ENCODE measurements around the gene SDK1. TPM values are rescaled to one million over a fixed set of nuclear protein-coding genes. Genes with fewer than 3 reads are reported as not detected.
A peak's percentile ranks its signal among the peaks of the same experiment; 100 is the strongest.

The SDK1 gene
- total RNA-seq, 1 donor from 2014 or later, result 16.7 TPM

- Histone ChIP-seq H3K9me3 (no peaks in the 10 kb centered on the region), H3K4me1 (peaks cover 16% of the 10 kb centered on the region), H3K4me3 (no peak overlapping the region), H3K36me3 (no peaks in the 10 kb centered on the region), H3K27me3 (no peaks in the 10 kb centered on the region), H3K27ac (peak overlapping the region; percentile 72)
- TF ChIP-seq, protein P1, sequence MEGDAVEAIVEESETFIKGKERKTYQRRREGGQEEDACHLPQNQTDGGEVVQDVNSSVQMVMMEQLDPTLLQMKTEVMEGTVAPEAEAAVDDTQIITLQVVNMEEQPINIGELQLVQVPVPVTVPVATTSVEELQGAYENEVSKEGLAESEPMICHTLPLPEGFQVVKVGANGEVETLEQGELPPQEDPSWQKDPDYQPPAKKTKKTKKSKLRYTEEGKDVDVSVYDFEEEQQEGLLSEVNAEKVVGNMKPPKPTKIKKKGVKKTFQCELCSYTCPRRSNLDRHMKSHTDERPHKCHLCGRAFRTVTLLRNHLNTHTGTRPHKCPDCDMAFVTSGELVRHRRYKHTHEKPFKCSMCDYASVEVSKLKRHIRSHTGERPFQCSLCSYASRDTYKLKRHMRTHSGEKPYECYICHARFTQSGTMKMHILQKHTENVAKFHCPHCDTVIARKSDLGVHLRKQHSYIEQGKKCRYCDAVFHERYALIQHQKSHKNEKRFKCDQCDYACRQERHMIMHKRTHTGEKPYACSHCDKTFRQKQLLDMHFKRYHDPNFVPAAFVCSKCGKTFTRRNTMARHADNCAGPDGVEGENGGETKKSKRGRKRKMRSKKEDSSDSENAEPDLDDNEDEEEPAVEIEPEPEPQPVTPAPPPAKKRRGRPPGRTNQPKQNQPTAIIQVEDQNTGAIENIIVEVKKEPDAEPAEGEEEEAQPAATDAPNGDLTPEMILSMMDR (IDR thresholded peaks at IDR 0.05), result no peak
- TF ChIP-seq POLR2A (IDR thresholded peaks at IDR 0.05), result no peak
- TF ChIP-seq POLR2AphosphoS5 (IDR thresholded peaks at IDR 0.05; ENCODE audit: insufficient read depth in 1 of 2, low read depth in 1 of 2), result no peak
- intact Hi-C loops (cut with DNase I), result no loop called here
- no peak for DNase-seq (ENCODE audit: extremely low spot score in 2 of 2)
These were observed 559.9 kb downstream of the SDK1 start for GRCh38 chr7:3860932-3861331.

- Histone ChIP-seq H3K4me3 (no peak overlapping the region), H3K27ac (peak overlapping the region; percentile 72), H3K27me3 (no peaks in the 10 kb centered on the region), H3K4me1 (peaks cover 17% of the 10 kb centered on the region), H3K36me3 (no peaks in the 10 kb centered on the region), H3K9me3 (no peaks in the 10 kb centered on the region)
- no peak for DNase-seq (ENCODE audit: extremely low spot score in 2 of 2)
- intact Hi-C loops (cut with DNase I), result no loop called here
- TF ChIP-seq, protein P1 (IDR thresholded peaks at IDR 0.05), result no peak
- TF ChIP-seq POLR2A (IDR thresholded peaks at IDR 0.05) (no peak), POLR2AphosphoS5 (IDR thresholded peaks at IDR 0.05; ENCODE audit: insufficient read depth in 1 of 2, low read depth in 1 of 2) (no peak)
These were observed 560.3 kb downstream of the SDK1 start for GRCh38 chr7:3861386-3861785.

GRCh38 chr7:3861941-3862340 lies 560.9 kb downstream of the SDK1 start:
- DNase-seq (ENCODE audit: extremely low spot score in 2 of 2), result peak in 1 of 2 donors; percentile 92
- H3K27ac ChIP-seq, result peak overlapping the region; percentile 72
- intact Hi-C loops (cut with DNase I), result no loop called here
- H3K4me1 ChIP-seq, result peaks cover 23% of the 10 kb centered on the region
- no peaks in the 10 kb centered on the region for H3K9me3 ChIP-seq
- TF ChIP-seq, protein P1 (IDR thresholded peaks at IDR 0.05), result no peak
- TF ChIP-seq POLR2A (IDR thresholded peaks at IDR 0.05) (no peak), POLR2AphosphoS5 (IDR thresholded peaks at IDR 0.05; ENCODE audit: insufficient read depth in 1 of 2, low read depth in 1 of 2) (peak; percentile 21 to 86)
- H3K36me3 ChIP-seq, result no peaks in the 10 kb centered on the region
- H3K27me3 ChIP-seq, result no peaks in the 10 kb centered on the region
- no peak overlapping the region for H3K4me3 ChIP-seq

DNA sequence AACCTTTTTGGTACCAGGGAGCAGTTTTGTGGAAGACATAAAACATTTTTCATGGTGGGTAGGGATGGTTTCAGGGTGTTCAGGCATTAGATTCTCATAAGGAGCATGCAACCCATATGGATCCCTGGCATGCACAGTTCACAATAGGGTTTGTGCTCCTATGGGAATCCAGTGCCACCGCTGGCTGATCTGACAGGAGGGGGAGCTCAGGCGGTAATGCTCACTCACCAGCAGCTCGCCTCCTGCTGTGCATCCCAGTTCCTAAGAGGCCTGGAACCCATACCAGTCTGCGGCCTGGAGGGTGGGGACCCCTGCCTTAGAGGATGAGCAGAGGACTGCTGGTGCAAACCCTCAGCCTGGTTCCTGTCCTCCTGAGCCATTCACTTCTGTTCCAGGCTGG lies 561.7 kb downstream of the SDK1 start:
- Histone ChIP-seq H3K4me1 (peaks cover 30% of the 10 kb centered on the region), H3K27ac (peak overlapping the region; percentile 72), H3K27me3 (no peaks in the 10 kb centered on the region), H3K36me3 (no peaks in the 10 kb centered on the region), H3K4me3 (no peak overlapping the region), H3K9me3 (no peaks in the 10 kb centered on the region)
- TF ChIP-seq POLR2A (IDR thresholded peaks at IDR 0.05) (no peak), POLR2AphosphoS5 (IDR thresholded peaks at IDR 0.05; ENCODE audit: insufficient read depth in 1 of 2, low read depth in 1 of 2) (no peak)
- TF ChIP-seq, protein P1 (IDR thresholded peaks at IDR 0.05), result no peak
- no peak for DNase-seq (ENCODE audit: extremely low spot score in 2 of 2)
- intact Hi-C loops (cut with DNase I), result no loop called here

DNA sequence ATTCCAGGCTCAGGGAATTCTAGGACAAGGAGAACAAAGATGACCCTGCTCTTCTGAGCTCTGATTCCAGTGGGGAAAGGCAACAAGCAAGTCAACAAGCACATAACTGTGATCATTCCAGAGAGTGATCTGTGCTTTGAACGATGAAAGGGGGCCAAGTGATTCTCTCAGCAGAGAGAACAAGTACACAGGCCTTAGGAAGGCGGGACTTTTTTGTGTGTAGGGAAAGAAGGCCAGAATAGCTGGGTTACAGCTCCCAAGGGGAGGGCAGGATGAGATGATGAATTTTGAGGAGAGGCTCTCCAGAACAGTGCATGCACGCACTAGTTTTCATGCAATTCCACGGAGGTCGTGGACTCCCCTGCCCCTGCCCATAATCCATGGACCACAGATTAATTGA lies 565.2 kb downstream of the SDK1 start:
- H3K27ac ChIP-seq, result peak overlapping the region; percentile 65
- no peaks in the 10 kb centered on the region for H3K27me3 ChIP-seq
- no peaks in the 10 kb centered on the region for H3K36me3 ChIP-seq
- peaks cover 28% of the 10 kb centered on the region for H3K4me1 ChIP-seq
- no peak overlapping the region for H3K4me3 ChIP-seq
- H3K9me3 ChIP-seq, result no peaks in the 10 kb centered on the region
- TF ChIP-seq POLR2A (IDR thresholded peaks at IDR 0.05) (no peak), POLR2AphosphoS5 (IDR thresholded peaks at IDR 0.05; ENCODE audit: insufficient read depth in 1 of 2, low read depth in 1 of 2) (no peak)
- TF ChIP-seq, protein P1 (IDR thresholded peaks at IDR 0.05), result no peak
- no peak for DNase-seq (ENCODE audit: extremely low spot score in 2 of 2)
- intact Hi-C loops (cut with DNase I), result no loop called here

Measured in vagina (tissue), 2 donors.